Measurements from ENCODE around the gene NUTM2F. TPM values are rescaled to one million over a fixed set of nuclear protein-coding genes. Genes with fewer than 3 reads are reported as not detected.
A peak's percentile ranks its signal among the peaks of the same experiment; 100 is the strongest.
"Not testable (repeated sequence)": the region's sequence is repeated elsewhere in the genome, so short reads cannot be mapped to it uniquely, and the experiment has no call there.

Gene NUTM2F
- polyA plus RNA-seq, 1 donor = not detected

DNA sequence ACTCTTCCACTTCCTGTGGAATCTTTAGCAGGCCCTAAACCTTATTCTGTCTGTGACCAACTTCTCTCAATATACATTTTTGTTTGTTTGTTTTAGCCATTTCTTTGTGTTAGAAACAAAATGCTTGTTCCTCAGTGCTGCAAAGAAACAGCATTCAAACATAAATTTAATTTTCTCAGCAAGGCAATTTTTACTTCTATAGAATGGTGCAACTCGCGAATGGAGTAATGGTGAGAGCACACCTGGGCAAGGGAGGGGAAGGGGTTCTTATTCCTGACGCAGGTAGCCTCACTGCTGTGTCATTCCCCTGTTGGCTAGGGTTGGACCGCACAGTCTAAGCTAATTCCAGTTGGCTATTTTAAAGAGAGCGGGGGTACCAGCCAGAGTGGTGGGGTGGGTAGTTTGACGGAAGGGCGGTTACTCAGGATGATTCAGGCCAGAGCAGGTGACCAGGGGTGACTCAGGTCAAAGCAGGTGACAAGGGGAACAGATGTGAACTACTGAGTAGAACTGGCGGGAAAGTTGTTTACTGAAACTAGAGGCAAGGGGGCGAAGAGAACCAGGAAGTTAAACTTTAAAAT is 47.9 kb downstream of the NUTM2F start:
- no peaks in the 10 kb centered on the region for H3K27me3 ChIP-seq (ENCODE audit: control insufficient read depth, insufficient read depth, low read length)
- H3K27ac ChIP-seq (ENCODE audit: low read length) = no peak overlapping the region
- peaks cover 4% of the 10 kb centered on the region for H3K9me3 ChIP-seq (ENCODE audit: control insufficient read depth, low read depth, low read length)
- 100% methylated on average over 1 of the region's 9 CpGs for WGBS (ENCODE audit: insufficient coverage, low lambda C conversion rate)
- peaks cover 13% of the 10 kb centered on the region for H3K36me3 ChIP-seq (ENCODE audit: control insufficient read depth, insufficient read depth, low read length)
- no peak for DNase-seq
- H3K4me3 ChIP-seq (ENCODE audit: low read length) = no peak overlapping the region
- H3K4me1 ChIP-seq (ENCODE audit: control insufficient read depth, insufficient read depth, low read length) = no peaks in the 10 kb centered on the region

DNA sequence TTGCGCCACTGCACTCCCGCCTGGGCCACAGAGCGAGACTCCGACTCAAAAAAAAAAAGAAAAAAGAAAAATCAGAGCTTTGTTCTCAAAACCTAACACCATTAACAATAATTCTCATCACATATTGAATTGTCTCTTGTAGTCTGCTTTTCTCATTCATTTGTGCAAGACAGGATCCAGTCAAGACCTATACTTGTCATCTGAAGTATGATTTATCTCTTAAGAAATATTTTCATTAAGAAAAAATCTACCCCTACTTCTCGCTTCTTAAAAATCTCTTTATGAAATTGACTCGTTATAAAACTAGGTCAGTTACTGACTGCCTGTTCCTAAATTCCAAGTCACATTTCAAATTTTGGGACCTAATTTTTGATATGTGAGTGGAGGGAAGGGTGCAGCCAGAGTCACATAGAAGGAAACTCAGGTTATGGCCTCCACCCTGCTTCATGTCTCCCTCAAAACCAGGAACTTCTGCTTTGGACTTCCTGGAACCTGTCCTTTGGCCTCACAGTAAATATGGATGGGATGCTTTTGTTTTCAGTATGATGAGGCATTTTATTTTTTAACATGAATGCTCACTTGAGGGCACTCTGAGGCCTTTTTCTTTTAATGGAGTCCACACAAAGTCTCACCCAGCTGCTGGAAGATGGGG is 50.4 kb downstream of the NUTM2F start:
- WGBS (ENCODE audit: insufficient coverage, low lambda C conversion rate) = no CpG with 5 or more reads among the region's 6 CpGs
- H3K27ac ChIP-seq (ENCODE audit: low read length) = no peak overlapping the region
- DNase-seq = peak in 1 of 2 donors; percentile 7

DNA sequence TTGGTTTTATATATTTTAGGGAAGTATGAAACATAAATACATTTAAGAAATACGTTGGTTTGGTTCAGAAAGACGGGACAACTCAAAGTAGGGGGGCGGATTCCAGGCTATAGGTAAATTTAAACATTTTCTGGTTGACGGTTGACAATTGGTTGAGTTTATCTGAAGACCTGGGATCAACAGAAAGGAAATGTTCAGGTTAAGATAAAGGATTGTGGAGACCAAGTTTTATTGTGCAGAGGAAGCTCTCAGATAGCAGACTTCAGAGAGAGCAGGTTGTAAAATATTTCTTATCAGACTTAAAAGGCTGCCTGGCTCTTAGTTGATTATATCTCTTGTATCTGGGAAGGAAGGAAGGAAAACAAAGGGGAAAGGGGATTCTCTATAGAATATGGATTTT is 51.4 kb downstream of the NUTM2F start:
- DNase-seq; H3K27ac ChIP-seq (ENCODE audit: low read length); H3K9me3 ChIP-seq (ENCODE audit: control insufficient read depth, low read depth, low read length); H3K4me3 ChIP-seq (ENCODE audit: low read length); H3K4me1 ChIP-seq (ENCODE audit: control insufficient read depth, insufficient read depth, low read length); H3K27me3 ChIP-seq (ENCODE audit: control insufficient read depth, insufficient read depth, low read length): not testable (repeated sequence)
- H3K36me3 ChIP-seq (ENCODE audit: control insufficient read depth, insufficient read depth, low read length) = peaks cover 11% of the 10 kb centered on the region
- WGBS (ENCODE audit: insufficient coverage, low lambda C conversion rate) = 43% methylated on average over 4 of the region's 4 CpGs

More for the DNA sequence above, 50.4 kb downstream of the NUTM2F start:
- Histone ChIP-seq H3K9me3 (ENCODE audit: control insufficient read depth, low read depth, low read length) (peaks cover 4% of the 10 kb centered on the region), H3K4me3 (ENCODE audit: low read length) (no peak overlapping the region), H3K4me1 (ENCODE audit: control insufficient read depth, insufficient read depth, low read length) (no peaks in the 10 kb centered on the region), H3K27me3 (ENCODE audit: control insufficient read depth, insufficient read depth, low read length) (no peaks in the 10 kb centered on the region), H3K36me3 (ENCODE audit: control insufficient read depth, insufficient read depth, low read length) (peaks cover 11% of the 10 kb centered on the region)

DNA sequence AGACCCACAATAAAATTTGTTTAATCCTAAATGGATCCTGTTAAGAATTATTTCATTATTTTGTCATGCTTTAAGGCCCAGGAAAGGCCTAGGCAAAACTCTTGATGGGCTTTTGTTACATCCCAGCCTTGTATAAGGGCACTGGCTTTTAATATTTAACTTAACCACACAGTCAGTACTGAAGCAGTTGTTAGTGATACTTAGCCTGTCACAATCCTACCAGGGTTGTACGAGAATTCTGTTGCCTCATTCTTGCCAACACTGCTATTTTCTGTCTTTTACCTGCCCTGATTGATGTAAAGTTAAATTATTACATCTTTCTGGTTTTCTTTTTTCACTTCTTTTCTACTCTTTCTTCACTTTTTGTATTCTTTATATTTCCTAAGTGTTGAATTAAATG is 58.4 kb downstream of the NUTM2F start:
- Histone ChIP-seq H3K4me1 (ENCODE audit: control insufficient read depth, insufficient read depth, low read length) (peaks cover 5% of the 10 kb centered on the region), H3K27ac (ENCODE audit: low read length) (no peak overlapping the region), H3K9me3 (ENCODE audit: control insufficient read depth, low read depth, low read length) (peaks cover 7% of the 10 kb centered on the region), H3K27me3 (ENCODE audit: control insufficient read depth, insufficient read depth, low read length) (no peaks in the 10 kb centered on the region), H3K36me3 (ENCODE audit: control insufficient read depth, insufficient read depth, low read length) (no peaks in the 10 kb centered on the region), H3K4me3 (ENCODE audit: low read length) (no peak overlapping the region)
- DNase-seq = no peak
- no CpG with 5 or more reads among the region's 1 CpG for WGBS (ENCODE audit: insufficient coverage, low lambda C conversion rate)

DNA sequence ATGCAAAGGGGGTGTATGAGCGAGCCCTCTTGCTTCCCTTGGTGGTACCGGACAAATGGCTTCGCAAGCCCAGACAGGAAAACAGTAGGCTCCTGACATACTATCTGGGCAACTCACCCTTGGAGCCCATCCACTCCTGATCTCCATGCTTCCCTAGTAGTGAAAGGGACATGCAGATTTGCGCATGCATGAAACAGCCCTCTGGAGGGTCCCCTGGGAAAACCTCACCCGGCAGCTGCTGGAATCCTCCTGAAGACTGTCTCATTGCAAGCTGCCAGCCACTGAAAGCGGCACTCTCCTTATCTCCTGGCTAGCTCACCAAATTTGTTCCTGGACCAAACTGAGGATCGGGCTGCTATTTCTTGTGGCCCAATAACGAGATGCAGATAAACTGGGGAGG is 59.2 kb downstream of the NUTM2F start:
- H3K36me3 ChIP-seq (ENCODE audit: control insufficient read depth, insufficient read depth, low read length) = no peaks in the 10 kb centered on the region
- no peak for DNase-seq
- H3K27me3 ChIP-seq (ENCODE audit: control insufficient read depth, insufficient read depth, low read length) = no peaks in the 10 kb centered on the region
- H3K27ac ChIP-seq (ENCODE audit: low read length) = no peak overlapping the region
- peaks cover 5% of the 10 kb centered on the region for H3K4me1 ChIP-seq (ENCODE audit: control insufficient read depth, insufficient read depth, low read length)
- WGBS (ENCODE audit: insufficient coverage, low lambda C conversion rate) = 100% methylated on average over 2 of the region's 8 CpGs
- peaks cover 7% of the 10 kb centered on the region for H3K9me3 ChIP-seq (ENCODE audit: control insufficient read depth, low read depth, low read length)
- H3K4me3 ChIP-seq (ENCODE audit: low read length) = no peak overlapping the region

Other genes starting within 250 kb of the NUTM2F start
- 7.4 TPM for gene PTPDC1, start 244.2 kb downstream of the NUTM2F start, polyA plus RNA-seq
- 7.9 TPM for gene ZNF169, start 69.3 kb downstream of the NUTM2F start, polyA plus RNA-seq
- gene PCAT7, start 226.4 kb upstream of the NUTM2F start, polyA plus RNA-seq = 0.84 TPM

Data from large intestine (tissue), 3 donors.